Neural progenitor cell (in vitro differentiated cells): ENCODE data around the gene GUSB. TPM values are rescaled to one million over a fixed set of nuclear protein-coding genes. Genes with fewer than 3 reads are reported as not detected.

ENCODE experiments used
- DNase-seq: peaks from one replicate; pipeline ENCODE4 v3.0.0-alpha.2; 2016; ENCODE audit warnings: low spot score
- H2AFZ ChIP-seq: fragments of 200-600 bp; sonication (generic); replicated peaks from 2 replicates; pipeline ENCODE4 v1.6.1; 2016; ENCODE audit warnings: antibody characterized with exemption
- H3F3A ChIP-seq: fragments of 200-600 bp; sonication (generic); 2 replicates; pipeline ENCODE4 v1.6.1; 2016; ENCODE audit warnings: antibody characterized with exemption, low read depth
- H3K27ac ChIP-seq: fragments of 200-600 bp; sonication (generic); 2 replicates; pipeline ENCODE4 v1.5.1; 2016; ENCODE audit warnings: mild to moderate bottlenecking
- H3K27me3 ChIP-seq: fragments of 200-600 bp; sonication (generic); 2 replicates; pipeline ENCODE4 v1.6.1; 2016; ENCODE audit warnings: mild to moderate bottlenecking, moderate library complexity
- H3K36me3 ChIP-seq: fragments of 200-600 bp; sonication (generic); 2 replicates; pipeline ENCODE4 v1.5.1; 2016
- H3K4me1 ChIP-seq: fragments of 200-600 bp; sonication (generic); 2 replicates; pipeline ENCODE4 v1.6.1; 2016; ENCODE audit warnings: mixed run types
- H3K4me2 ChIP-seq: fragments of 200-600 bp; sonication (generic); 2 replicates; pipeline ENCODE4 v1.6.1; 2016
- H3K4me3 ChIP-seq: fragments of 200-600 bp; sonication (generic); 2 replicates; pipeline ENCODE4 v1.5.1; 2016
- H3K79me2 ChIP-seq: fragments of 200-600 bp; sonication (generic); 2 replicates; pipeline ENCODE4 v1.6.1; 2016; ENCODE audit warnings: low read depth
- H3K9ac ChIP-seq: fragments of 200-600 bp; sonication (generic); 2 replicates; pipeline ENCODE4 v1.6.1; 2016
- H3K9me3 ChIP-seq: fragments of 200-600 bp; sonication (generic); 2 replicates; pipeline ENCODE4 v1.5.1; 2016; ENCODE audit warnings: low read depth
- H4K20me1 ChIP-seq: fragments of 200-600 bp; sonication (generic); 2 replicates; pipeline ENCODE4 v1.6.1; 2016; ENCODE audit warnings: low read depth
- H3K27ac Mint-ChIP-seq: 3 replicates; pipeline ENCODE4 v1.8.0; 2021; ENCODE audit warnings: mixed read lengths
- H3K27me3 Mint-ChIP-seq: 2 replicates; pipeline ENCODE4 v1.8.0; 2022; ENCODE audit warnings: low read depth, mild to moderate bottlenecking, inconsistent platforms, moderate library complexity, mixed read lengths; ENCODE audit not compliant: insufficient read depth
- H3K36me3 Mint-ChIP-seq: 3 replicates; pipeline ENCODE4 v1.8.0; 2021; ENCODE audit warnings: mixed read lengths
- H3K4me1 Mint-ChIP-seq: 3 replicates; pipeline ENCODE4 v1.8.0; 2021; ENCODE audit warnings: mixed read lengths
- H3K4me3 Mint-ChIP-seq: 3 replicates; pipeline ENCODE4 v1.8.0; 2021; ENCODE audit warnings: mild to moderate bottlenecking, moderate library complexity, mixed read lengths
- H3K9me3 Mint-ChIP-seq: 3 replicates; pipeline ENCODE4 v1.8.0; 2020; ENCODE audit warnings: mixed read lengths
- EZH2 ChIP-seq: fragments of 200-600 bp; sonication (generic); IDR thresholded peaks from 2 replicates; pipeline ENCODE4 v1.6.1; 2017; ENCODE audit warnings: antibody characterized with exemption, mild to moderate bottlenecking, moderate library complexity
- EZH2phosphoT487 ChIP-seq: fragments of 200-600 bp; sonication (generic); IDR thresholded peaks from 2 replicates; pipeline ENCODE4 v1.6.1; 2017; ENCODE audit warnings: antibody characterized with exemption
- total RNA-seq: library from RNA; depleted of rRNA; stranded (reverse); fragments of >200 nt; gene quantifications from 2 replicates; pipeline ENCODE4 v1.2.3, GENCODE V29; 2015; ENCODE audit warnings: low replicate concordance
- TF ChIP-seq, protein P1 (sequence below): fragments of 200-600 bp; sonication (generic); IDR thresholded peaks from 2 replicates; pipeline ENCODE4 v1.5.1; 2017; ENCODE audit warnings: antibody characterized with exemption, mild to moderate bottlenecking

The GUSB gene
- total RNA-seq, 1 donor from 2014 or later: 28.8 TPM

DNA sequence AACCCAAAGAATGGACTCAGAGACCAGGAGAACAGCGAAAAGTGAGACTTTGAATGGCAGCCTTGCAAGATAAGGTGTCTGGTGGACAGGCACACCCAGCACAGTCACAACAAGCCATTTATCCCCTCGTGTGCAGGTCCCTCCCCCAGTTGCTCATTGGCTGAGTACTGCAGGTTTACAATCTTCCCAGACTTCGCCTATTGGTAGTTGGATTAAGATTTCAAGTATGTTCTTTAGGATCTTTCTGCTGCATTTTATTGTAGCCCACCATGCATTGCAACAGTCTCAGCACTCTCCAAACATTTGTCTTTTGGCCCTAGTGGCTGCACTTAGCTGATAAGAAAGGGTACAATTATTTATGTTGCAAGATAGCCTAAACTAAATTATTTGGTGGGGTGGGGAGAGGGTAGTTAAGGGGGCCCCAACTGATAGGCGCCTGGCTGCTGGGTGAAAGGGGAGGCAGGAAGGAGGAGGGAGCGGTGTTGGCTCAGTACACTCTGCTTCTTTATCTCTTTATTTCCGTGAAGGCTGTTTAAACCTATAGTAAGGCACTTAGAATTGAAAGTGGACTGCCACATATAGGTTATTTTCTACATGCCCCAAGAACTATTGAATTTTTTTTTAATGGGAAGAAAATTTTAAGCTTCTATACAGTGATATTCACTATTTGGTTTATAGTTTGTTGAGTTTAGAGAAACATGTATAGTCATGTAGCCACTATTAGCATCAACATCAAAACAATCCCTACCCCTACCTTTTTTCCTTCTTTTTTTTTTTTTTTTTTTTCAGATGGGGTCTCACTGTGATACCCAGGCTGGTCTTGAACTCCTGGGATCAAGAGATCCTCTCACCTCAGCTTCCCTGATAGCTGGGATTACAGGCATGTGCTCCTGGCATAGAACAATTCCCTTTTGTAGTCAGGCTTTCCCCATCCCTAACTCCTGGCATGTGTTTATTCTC lies 54.2 kb downstream of the GUSB start:
- Histone ChIP-seq H3K4me2 (no peak overlapping the region), H3K9ac (no peak overlapping the region), H3K9me3 (no peaks in the 10 kb centered on the region), H3K4me3 (no peak overlapping the region), H4K20me1 (peaks cover 39% of the 10 kb centered on the region), H3K4me1 (no peaks in the 10 kb centered on the region), H3K27me3 (no peaks in the 10 kb centered on the region), H2AFZ (no peak overlapping the region), H3K27ac (no peak overlapping the region), H3F3A (no peaks in the 10 kb centered on the region), H3K79me2 (peaks cover 25% of the 10 kb centered on the region), H3K36me3 (no peaks in the 10 kb centered on the region)
- no peaks in the 10 kb centered on the region for H3K4me1 Mint-ChIP-seq
- H3K27ac Mint-ChIP-seq: no peak overlapping the region
- H3K27me3 Mint-ChIP-seq: no peaks in the 10 kb centered on the region
- no peak overlapping the region for H3K4me3 Mint-ChIP-seq
- peaks cover 3% of the 10 kb centered on the region for H3K36me3 Mint-ChIP-seq
- no peak for DNase-seq
- TF ChIP-seq EZH2 (no peak), EZH2phosphoT487 (no peak)
- TF ChIP-seq, protein P1, sequence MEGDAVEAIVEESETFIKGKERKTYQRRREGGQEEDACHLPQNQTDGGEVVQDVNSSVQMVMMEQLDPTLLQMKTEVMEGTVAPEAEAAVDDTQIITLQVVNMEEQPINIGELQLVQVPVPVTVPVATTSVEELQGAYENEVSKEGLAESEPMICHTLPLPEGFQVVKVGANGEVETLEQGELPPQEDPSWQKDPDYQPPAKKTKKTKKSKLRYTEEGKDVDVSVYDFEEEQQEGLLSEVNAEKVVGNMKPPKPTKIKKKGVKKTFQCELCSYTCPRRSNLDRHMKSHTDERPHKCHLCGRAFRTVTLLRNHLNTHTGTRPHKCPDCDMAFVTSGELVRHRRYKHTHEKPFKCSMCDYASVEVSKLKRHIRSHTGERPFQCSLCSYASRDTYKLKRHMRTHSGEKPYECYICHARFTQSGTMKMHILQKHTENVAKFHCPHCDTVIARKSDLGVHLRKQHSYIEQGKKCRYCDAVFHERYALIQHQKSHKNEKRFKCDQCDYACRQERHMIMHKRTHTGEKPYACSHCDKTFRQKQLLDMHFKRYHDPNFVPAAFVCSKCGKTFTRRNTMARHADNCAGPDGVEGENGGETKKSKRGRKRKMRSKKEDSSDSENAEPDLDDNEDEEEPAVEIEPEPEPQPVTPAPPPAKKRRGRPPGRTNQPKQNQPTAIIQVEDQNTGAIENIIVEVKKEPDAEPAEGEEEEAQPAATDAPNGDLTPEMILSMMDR: no peak
- peaks cover 3% of the 10 kb centered on the region for H3K9me3 Mint-ChIP-seq

DNA sequence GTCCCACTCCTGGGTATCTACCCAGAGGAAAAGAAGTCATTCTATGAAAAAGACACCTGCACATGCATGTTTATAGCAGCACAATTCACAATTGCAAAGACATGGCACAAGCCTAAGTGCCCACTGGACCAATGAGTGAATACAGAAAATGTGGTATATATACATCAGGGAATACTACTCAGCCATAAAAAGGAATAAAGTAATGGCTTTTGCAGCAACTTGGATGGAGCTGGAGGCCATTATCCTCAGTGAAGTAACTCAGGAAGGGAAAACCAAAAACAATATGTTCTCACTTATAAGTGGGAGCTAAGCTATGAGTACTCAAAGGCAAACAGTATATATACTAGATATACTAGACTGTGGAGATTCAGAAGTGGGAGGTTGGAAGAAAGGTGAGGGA lies 55.4 kb downstream of the GUSB start:
- Histone ChIP-seq H3K27me3 (no peaks in the 10 kb centered on the region), H3K9ac (no peak overlapping the region), H4K20me1 (peaks cover 41% of the 10 kb centered on the region), H3F3A (no peaks in the 10 kb centered on the region), H3K79me2 (peaks cover 14% of the 10 kb centered on the region), H3K4me3 (no peak overlapping the region), H3K9me3 (no peaks in the 10 kb centered on the region), H3K4me2 (no peak overlapping the region), H3K4me1 (no peaks in the 10 kb centered on the region), H3K36me3 (no peaks in the 10 kb centered on the region), H2AFZ (no peak overlapping the region), H3K27ac (no peak overlapping the region)
- Mint-ChIP-seq H3K36me3 (no peaks in the 10 kb centered on the region), H3K27ac (no peak overlapping the region), H3K4me3 (no peak overlapping the region), H3K27me3 (no peaks in the 10 kb centered on the region), H3K9me3 (no peaks in the 10 kb centered on the region), H3K4me1 (no peaks in the 10 kb centered on the region)
- DNase-seq: no peak
- TF ChIP-seq, protein P1: no peak
- no peak for TF ChIP-seq EZH2phosphoT487
- TF ChIP-seq EZH2: no peak

DNA sequence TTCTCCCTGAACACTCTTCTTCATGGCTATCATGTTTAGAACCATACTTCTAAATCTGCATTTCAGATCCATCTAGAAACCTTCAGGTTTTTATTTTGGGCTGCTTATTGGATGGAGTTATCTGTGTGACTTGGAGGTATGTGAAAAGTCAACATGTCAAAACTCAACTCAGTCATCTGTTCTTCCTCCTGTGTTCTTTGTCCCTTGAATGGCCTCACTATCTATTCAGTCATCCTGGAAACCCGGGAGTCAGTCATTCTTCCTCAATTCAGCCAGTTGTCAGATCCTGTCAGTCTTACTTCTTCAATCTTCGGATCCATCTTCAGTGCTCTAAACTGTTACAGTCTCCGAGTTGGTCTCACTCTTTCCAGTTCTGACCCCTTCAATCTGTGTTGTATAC lies 57.0 kb downstream of the GUSB start:
- DNase-seq: no peak
- Histone ChIP-seq H2AFZ (no peak overlapping the region), H3K4me3 (no peak overlapping the region), H4K20me1 (peaks cover 41% of the 10 kb centered on the region), H3K4me1 (no peaks in the 10 kb centered on the region), H3F3A (no peaks in the 10 kb centered on the region), H3K9ac (no peak overlapping the region), H3K9me3 (no peaks in the 10 kb centered on the region), H3K79me2 (peaks cover 4% of the 10 kb centered on the region), H3K27ac (no peak overlapping the region), H3K27me3 (no peaks in the 10 kb centered on the region), H3K4me2 (no peak overlapping the region), H3K36me3 (no peaks in the 10 kb centered on the region)
- Mint-ChIP-seq H3K4me1 (no peaks in the 10 kb centered on the region), H3K36me3 (no peaks in the 10 kb centered on the region), H3K4me3 (no peak overlapping the region), H3K27ac (no peak overlapping the region), H3K27me3 (no peaks in the 10 kb centered on the region), H3K9me3 (no peaks in the 10 kb centered on the region)
- TF ChIP-seq, protein P1: no peak
- TF ChIP-seq EZH2: no peak
- TF ChIP-seq EZH2phosphoT487: no peak
